ENCODE measurements around the gene UFM1.

- TF ChIP-seq CTCF (IDR thresholded peaks at IDR 0.05), result no peak
- TF ChIP-seq POLR2AphosphoS5 (IDR thresholded peaks at IDR 0.05; ENCODE audit: low read depth, low read length), result no peak
These were observed 9.0 kb upstream of the UFM1 start for GRCh38 chr13:38340624-38341023.

All from Panc1 (cell line).